IMR-90 (cell line): Measurements from ENCODE around the gene NAP1L1. TPM values are rescaled to one million over a fixed set of nuclear protein-coding genes. Genes with fewer than 3 reads are reported as not detected.

Source experiments
- ATAC-seq: fragments of 200-7000 bp; cut with Tn5 transposase; 2 replicates; pipeline ENCODE4 v1.9.1; 2020; ENCODE audit warnings: low read depth, mild to moderate bottlenecking, moderate library complexity
- BruUV-seq: library from RNA; stranded (reverse); fragments of 400-500 nt; replicated peaks from 2 replicates; lab custom pipeline; 2021; lab: Mats Ljungman, UMichigan
- CTCF ChIA-PET: fragments of 300-600 bp; formaldehyde crosslinking; extraction: SDS; loops from one replicate; lab custom pipeline; 2021; ENCODE audit warnings: antibody characterized with exemption; lab: Yijun Ruan, JAX
- POLR2A ChIA-PET: fragments of 300-600 bp; sonication (Branson Sonifier 250); formaldehyde crosslinking; loops from one replicate; lab custom pipeline; 2022; ENCODE audit warnings: antibody characterized with exemption; ENCODE audit not compliant: unreplicated experiment; lab: Charles Lee
- DNase-seq: peaks from one replicate; pipeline ENCODE4 v3.0.0; 2013
- H2AFZ ChIP-seq: replicated peaks from 2 replicates; pipeline ENCODE3; 2013; ENCODE audit warnings: low read length, mild to moderate bottlenecking; ENCODE audit not compliant: poor library complexity
- H2AK5ac ChIP-seq: 2 replicates; pipeline ENCODE4 v1.6.1; 2013; ENCODE audit warnings: low read depth, low read length, inconsistent platforms
- H2AK9ac ChIP-seq: replicated peaks from 2 replicates; pipeline ENCODE3; 2013; ENCODE audit warnings: mild to moderate bottlenecking, low read depth, low read length, moderate library complexity; ENCODE audit not compliant: poor library complexity
- H2BK120ac ChIP-seq: 2 replicates; pipeline ENCODE4 v1.6.1; 2013; ENCODE audit warnings: low read depth, low read length, inconsistent platforms
- H2BK15ac ChIP-seq: 3 replicates; pipeline ENCODE4 v1.6.1; 2013; ENCODE audit warnings: low read depth, low read length, inconsistent platforms
- H2BK20ac ChIP-seq: 2 replicates; pipeline ENCODE4 v1.6.1; 2013; ENCODE audit warnings: low read depth, mild to moderate bottlenecking, inconsistent platforms, low read length, moderate library complexity
- H2BK5ac ChIP-seq: 2 replicates; pipeline ENCODE4 v1.6.1; 2013; ENCODE audit warnings: mild to moderate bottlenecking, low read depth, low read length, inconsistent platforms; ENCODE audit not compliant: poor library complexity, severe bottlenecking
- H3K14ac ChIP-seq: replicated peaks from 2 replicates; pipeline ENCODE4 v1.6.1; 2013; ENCODE audit warnings: low read depth, low read length, inconsistent platforms
- H3K18ac ChIP-seq: 2 replicates; pipeline ENCODE4 v1.6.1; 2013; ENCODE audit warnings: low read depth, low read length, control low read depth
- H3K23ac ChIP-seq: 2 replicates; pipeline ENCODE4 v1.6.1; 2013; ENCODE audit warnings: low read depth, low read length, inconsistent platforms
- H3K27ac ChIP-seq: 2 replicates; pipeline ENCODE4 v1.5.1; 2013; ENCODE audit warnings: mild to moderate bottlenecking, control low read depth, low read length; ENCODE audit not compliant: insufficient read depth
- H3K27me3 ChIP-seq: 2 replicates; pipeline ENCODE4 v1.6.1; 2013; ENCODE audit warnings: low read length; ENCODE audit not compliant: control insufficient read depth, insufficient read depth
- H3K36me3 ChIP-seq: 2 replicates; pipeline ENCODE4 v1.6.1; 2013; ENCODE audit warnings: low read length, mixed read lengths; ENCODE audit not compliant: control insufficient read depth, insufficient read depth
- H3K4ac ChIP-seq: 2 replicates; pipeline ENCODE4 v1.6.1; 2013; ENCODE audit warnings: low read depth, low read length, inconsistent platforms
- H3K4me1 ChIP-seq: 2 replicates; pipeline ENCODE4 v1.6.1; 2013; ENCODE audit warnings: low read length, mixed read lengths; ENCODE audit not compliant: control insufficient read depth, insufficient read depth
- H3K4me2 ChIP-seq: 2 replicates; pipeline ENCODE4 v1.6.1; 2013; ENCODE audit warnings: low read depth, mild to moderate bottlenecking, control low read depth, low read length, moderate library complexity
- H3K4me3 ChIP-seq: 2 replicates; pipeline ENCODE4 v1.5.1; 2013; ENCODE audit warnings: low read depth, mild to moderate bottlenecking, control low read depth, low read length, moderate library complexity; ENCODE audit not compliant: insufficient read depth
- H3K56ac ChIP-seq: 2 replicates; pipeline ENCODE4 v1.6.1; 2013; ENCODE audit warnings: low read length, inconsistent platforms; ENCODE audit not compliant: insufficient read depth; ENCODE audit errors: extremely low read depth
- H3K79me1 ChIP-seq, 2 experiments: 2 replicates each; pipeline ENCODE4 v1.6.1; 2013; ENCODE audit warnings: low read length in 2 of 2, inconsistent platforms in 1 of 2, low read depth in 1 of 2
- H3K9ac ChIP-seq: 2 replicates; pipeline ENCODE4 v1.6.1; 2013; ENCODE audit warnings: low read depth, low read length, control low read depth
- H3K9me1 ChIP-seq: 2 replicates; pipeline ENCODE4 v1.6.1; 2013; ENCODE audit warnings: low read length, inconsistent platforms; ENCODE audit not compliant: insufficient read depth
- H3K9me3 ChIP-seq: 2 replicates; pipeline ENCODE4 v1.6.1; 2013; ENCODE audit warnings: low read length; ENCODE audit not compliant: control insufficient read depth, insufficient read depth
- H4K20me1 ChIP-seq: 2 replicates; pipeline ENCODE4 v1.6.1; 2013; ENCODE audit warnings: low read length, inconsistent platforms; ENCODE audit not compliant: insufficient read depth
- H4K5ac ChIP-seq: 2 replicates; pipeline ENCODE4 v1.6.1; 2013; ENCODE audit warnings: mild to moderate bottlenecking, low read depth, low read length, control low read depth
- H4K8ac ChIP-seq, 2 experiments: 2 replicates each; pipeline ENCODE4 v1.6.1; 2013; ENCODE audit warnings: low read depth in 2 of 2, low read length in 2 of 2, control low read depth in 1 of 2, inconsistent platforms in 1 of 2
- H4K91ac ChIP-seq: 2 replicates; pipeline ENCODE4 v1.6.1; 2013; ENCODE audit warnings: low read depth, low read length, inconsistent platforms; ENCODE audit not compliant: insufficient read depth
- BHLHE40 ChIP-seq: fragments of 150-350 bp; IDR thresholded peaks from 2 replicates; pipeline ENCODE4 v1.6.1; 2016; ENCODE audit warnings: mild to moderate bottlenecking, low read depth, low read length
- CHD1 ChIP-seq: IDR thresholded peaks from 2 replicates; pipeline ENCODE4 v1.6.1; 2012; ENCODE audit warnings: low read depth, low read length, improper control_type of control experiment
- RFX5 ChIP-seq: IDR thresholded peaks from 2 replicates; pipeline ENCODE4 v1.8.0; 2012; ENCODE audit warnings: low read depth, mild to moderate bottlenecking, low read length, moderate library complexity
- WGBS, 2 experiments: methylation state at CpG; one replicate each; pipeline versions ENCODE4 v1.1.5 to v1.1.7; 2013; ENCODE audit warnings: missing lambda C conversion rate in 2 of 2; ENCODE audit not compliant: insufficient read length in 1 of 2; ENCODE audit errors: extremely low coverage in 2 of 2; 5-methylcytosine and 5-hydroxymethylcytosine counted together
- dilution Hi-C: fragments of 300-500 bp; cut with HindIII; formaldehyde crosslinking; loops from one replicate; pipeline ENCODE4 v1.14.3; 2018; ENCODE audit warnings: low sequenced_read_pairs; ENCODE audit not compliant: unreplicated experiment
- in situ Hi-C: fragments of 300-500 bp; cut with MboI; formaldehyde crosslinking; loops from 3 replicates; pipeline ENCODE4 v1.14.3; 2019; ENCODE audit warnings: low sequenced_read_pairs, inconsistent platforms, mixed read lengths
- intact Hi-C: fragments of 100-400 bp; cut with micrococcal nuclease; formaldehyde crosslinking; loops from 2 replicates; pipeline ENCODE4 v1.10.0; 2022
- polyA plus RNA-seq, 3 experiments: library from polyadenylated mRNA; depleted of rRNA; stranded (reverse); fragments of >200 nt; gene quantifications; 2 replicates each; pipeline ENCODE4 v1.2.3, GENCODE V29; 2012; ENCODE audit warnings: low replicate concordance in 1 of 3
- total RNA-seq: library from RNA; depleted of rRNA; stranded (reverse); fragments of >200 nt; gene quantifications from 2 replicates; pipeline ENCODE4 v1.2.3, GENCODE V29; 2012

The NAP1L1 gene
- total and polyA plus RNA-seq, 2 of the 4 experiments (the other 2 are of a cell fraction), result 86.4 to 200 TPM

DNA sequence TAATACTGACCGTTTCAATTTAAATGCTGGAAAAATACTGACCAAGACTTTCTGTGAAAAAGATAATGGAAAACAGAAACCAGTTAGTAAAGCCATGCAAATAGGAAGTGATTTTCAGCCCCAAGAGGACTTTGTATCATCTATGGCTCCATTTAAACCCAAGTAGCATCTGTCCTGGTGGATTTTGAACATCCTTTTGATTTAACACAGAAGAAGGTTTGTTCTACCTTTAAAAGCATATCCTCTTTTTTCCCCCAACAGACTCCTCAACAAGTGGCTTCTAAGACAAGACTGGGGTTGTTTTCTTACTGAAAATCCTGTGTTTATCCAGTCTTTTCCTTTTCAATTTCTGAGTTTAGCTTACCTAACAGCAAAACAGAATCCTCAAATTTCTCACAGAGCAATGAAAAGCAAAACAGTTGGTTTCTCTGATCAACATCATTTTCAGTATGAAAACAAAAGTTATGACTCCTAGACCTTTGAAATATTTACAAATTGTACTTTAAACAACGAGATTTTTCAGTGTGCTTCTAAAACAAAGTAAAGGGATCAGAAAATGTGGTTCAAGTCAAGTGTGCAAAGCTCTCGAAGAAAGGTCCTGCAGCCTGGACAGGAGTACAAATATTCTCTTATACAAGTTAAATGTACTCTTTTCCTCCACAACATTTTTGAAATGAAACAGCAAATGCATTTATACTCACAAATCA is 55.8 kb downstream of the NAP1L1 start:
- peak overlapping the region; percentile 100 for H3K9ac ChIP-seq
- H3K9me3 ChIP-seq, result no peaks in the 10 kb centered on the region
- H4K91ac ChIP-seq, result peak overlapping the region; percentile 22; the same call in 1 of the 2 replicates
- peak overlapping the region; percentile 97 for H2BK5ac ChIP-seq
- peak overlapping the region; percentile 28; the same call in 1 of the 2 replicates for H2BK120ac ChIP-seq
- no peak for ATAC-seq
- DNase-seq, result no peak
- no peak overlapping the region for H2AFZ ChIP-seq
- H3K9me1 ChIP-seq, result no peaks in the 10 kb centered on the region; the same call in 1 of the 2 replicates
- peak overlapping the region; percentile 68; the same call in 1 of the 2 replicates for H4K5ac ChIP-seq
- dilution Hi-C loops (no loop called here), in situ Hi-C loops (loop anchor here (5.0 to 25.0 kb wide), 3 partner anchors 211 to 691 kb away; partner anchors contain the start of genes CAPS2 and GLIPR1L1), intact Hi-C loops (loop anchor here (5.0 kb wide), 1 partner anchor 91 kb away; no protein-coding TSS in a partner anchor)
- H3K4me1 ChIP-seq, result no peaks in the 10 kb centered on the region; the same call in 1 of the 2 replicates
- no peaks in the 10 kb centered on the region for H3K27me3 ChIP-seq
- peak overlapping the region; percentile 85; the same call in 1 of the 2 replicates for H3K4me2 ChIP-seq
- no peak overlapping the region for H2BK20ac ChIP-seq
- H3K23ac ChIP-seq, result peak overlapping the region; percentile 67
- no peak overlapping the region for H2BK15ac ChIP-seq
- H3K36me3 ChIP-seq, result peaks cover 28% of the 10 kb centered on the region
- H2AK9ac ChIP-seq, result no peak overlapping the region
- H3K14ac ChIP-seq, result peak overlapping the region; percentile 62
- POLR2A ChIA-PET, result no interaction called here
- TF ChIP-seq BHLHE40 (no peak), CHD1 (peak; percentile 62; the same call in 1 of the 2 replicates), RFX5 (no peak)
- H3K27ac ChIP-seq, result peak overlapping the region; percentile 98
- H2AK5ac ChIP-seq, result no peak overlapping the region
- H3K4me3 ChIP-seq, result peak overlapping the region; percentile 98
- TSS peak; percentile 34 for BruUV-seq
- peaks cover 0 to 23% of the 10 kb centered on the region in 2 experiments; a peak in 2 of 4 replicates for H3K79me1 ChIP-seq
- WGBS, 2 experiments, result no CpG with 5 or more reads among the region's 3 CpGs
- peak overlapping the region; percentile 84 for H3K56ac ChIP-seq
- peaks cover 33% of the 10 kb centered on the region for H4K20me1 ChIP-seq
- peak overlapping the region; percentile 59 to 68 for H4K8ac ChIP-seq
- H3K18ac ChIP-seq, result peak overlapping the region; percentile 85
- peak overlapping the region; percentile 42; the same call in 1 of the 2 replicates for H3K4ac ChIP-seq
- CTCF ChIA-PET, result no interaction called here
